HepG2 (cell line): ENCODE data around the gene CIAPIN1. TPM values are rescaled to one million over a fixed set of nuclear protein-coding genes. Genes with fewer than 3 reads are reported as not detected.
A peak's percentile ranks its signal among the peaks of the same experiment; 100 is the strongest.

Experiments
- CC2D1A ChIP-seq: sonication (generic); formaldehyde crosslinking; IDR thresholded peaks from 2 replicates; pipeline ENCODE4 v1.8.1; 2023; ENCODE audit warnings: mild to moderate bottlenecking, missing genetic modification reagents
- ELF3 ChIP-seq: IDR thresholded peaks from 2 replicates; pipeline ENCODE4 v1.6.1; 2016; ENCODE audit warnings: missing genetic modification reagents, missing compliant biosample characterization
- ETV6 ChIP-seq: sonication (generic); formaldehyde crosslinking; conservative IDR thresholded peaks from 2 replicates; pipeline ENCODE4 v1.4.0; 2020; ENCODE audit warnings: missing genetic modification reagents
- GMEB2 ChIP-seq: IDR thresholded peaks from 2 replicates; pipeline ENCODE4 v1.6.1; 2016; ENCODE audit warnings: missing biosample characterization, missing genetic modification reagents, low read depth
- IRF1 ChIP-seq: sonication (generic); formaldehyde crosslinking; IDR thresholded peaks from 2 replicates; pipeline ENCODE4 v1.4.0; 2020; ENCODE audit warnings: low read depth, mild to moderate bottlenecking, missing genetic modification reagents
- IRX3 ChIP-seq: sonication (generic); formaldehyde crosslinking; IDR thresholded peaks from 2 replicates; pipeline ENCODE4 v1.8.1; 2023; ENCODE audit warnings: mild to moderate bottlenecking, low read depth, missing genetic modification reagents, borderline replicate concordance
- KAT2B ChIP-seq: fragments of 150-350 bp; IDR thresholded peaks from 2 replicates; pipeline ENCODE4 v1.6.1; 2014; ENCODE audit warnings: low read depth, low read length, borderline replicate concordance
- MTF2 ChIP-seq: sonication (generic); formaldehyde crosslinking; IDR thresholded peaks from 2 replicates; pipeline ENCODE4 v1.5.0; 2020; ENCODE audit warnings: missing genetic modification reagents, borderline replicate concordance
- NR2F1 ChIP-seq, 2 experiments: fragments of 450-650 bp in 1 of 2; formaldehyde crosslinking in 1 of 2; IDR thresholded peaks; 2 replicates each; pipeline versions ENCODE4 v1.5.0 to v1.6.1; 2016 to 2020; ENCODE audit warnings: mild to moderate bottlenecking in 1 of 2, missing compliant biosample characterization in 1 of 2, missing genetic modification reagents in 1 of 2, moderate library complexity in 1 of 2
- PLSCR1 ChIP-seq: sonication (generic); formaldehyde crosslinking; IDR thresholded peaks from 2 replicates; pipeline ENCODE4 v1.5.0; 2020; ENCODE audit warnings: missing genetic modification reagents, mild to moderate bottlenecking, borderline replicate concordance
- SETDB1 ChIP-seq: sonication (generic); formaldehyde crosslinking; IDR thresholded peaks from 2 replicates; pipeline ENCODE4 v1.5.1; 2020; ENCODE audit warnings: missing genetic modification reagents, mild to moderate bottlenecking, borderline replicate concordance
- ZBTB42 ChIP-seq: sonication (generic); formaldehyde crosslinking; IDR thresholded peaks from 2 replicates; pipeline ENCODE4 v1.5.0; 2020; ENCODE audit warnings: mild to moderate bottlenecking, missing genetic modification reagents
- ZFAT ChIP-seq: sonication (generic); formaldehyde crosslinking; conservative IDR thresholded peaks from 2 replicates; pipeline ENCODE4 v1.8.1; 2023; ENCODE audit warnings: missing genetic modification reagents, inconsistent platforms
- ZFP37 ChIP-seq: sonication (generic); formaldehyde crosslinking; IDR thresholded peaks from 2 replicates; pipeline ENCODE4 v1.4.0; 2020; ENCODE audit warnings: missing genetic modification reagents, borderline replicate concordance
- ZNF343 ChIP-seq: sonication (generic); formaldehyde crosslinking; IDR thresholded peaks from 2 replicates; pipeline ENCODE4 v1.4.0; 2020; ENCODE audit warnings: mild to moderate bottlenecking, missing genetic modification reagents
- ZNF530 ChIP-seq: sonication (generic); formaldehyde crosslinking; IDR thresholded peaks from 2 replicates; pipeline ENCODE4 v1.5.0; 2020; ENCODE audit warnings: low read depth, mild to moderate bottlenecking, missing genetic modification reagents
- ZNF629 ChIP-seq: sonication (generic); formaldehyde crosslinking; conservative IDR thresholded peaks from 2 replicates; pipeline ENCODE4 v1.5.0; 2020; ENCODE audit warnings: missing genetic modification reagents
- ZNF713 ChIP-seq: sonication (generic); formaldehyde crosslinking; IDR thresholded peaks from 2 replicates; pipeline ENCODE4 v1.4.0; 2020; ENCODE audit warnings: mild to moderate bottlenecking, missing genetic modification reagents
- ZNF746 ChIP-seq: sonication (generic); formaldehyde crosslinking; IDR thresholded peaks from 2 replicates; pipeline ENCODE4 v1.8.0; 2022; ENCODE audit warnings: mild to moderate bottlenecking, missing genetic modification reagents
- ZNF878 ChIP-seq: sonication (generic); formaldehyde crosslinking; IDR thresholded peaks from 2 replicates; pipeline ENCODE4 v1.8.1; 2023; ENCODE audit warnings: mild to moderate bottlenecking, missing genetic modification reagents, moderate library complexity
- polyA plus RNA-seq, 8 experiments: library from polyadenylated mRNA; depleted of rRNA in 3 of 8; stranded (reverse) in 7 of 8; unstranded in 1 of 8; fragments of >200 nt; fragmentation: Illumina TruSeq in 4 of 8; extraction: Trizol in 4 of 8; gene quantifications; 2 replicates each; pipeline versions ENCODE4 v1.2.1 to v1.2.3, GENCODE V29; 2011 to 2016; ENCODE audit warnings: low read depth in 4 of 8, missing spikeins in 1 of 8, mixed read lengths in 1 of 8; ENCODE audit not compliant: insufficient read depth in 1 of 8
- total RNA-seq, 5 experiments: library from RNA; depleted of rRNA; stranded (reverse); fragments of >200 nt; fragmentation: Illumina TruSeq; extraction: Trizol; gene quantifications; 2 replicates each; pipeline ENCODE4 v1.2.3, GENCODE V29; 2016; ENCODE audit warnings: low read depth in 1 of 5
- TF ChIP-seq, protein P1 (sequence below): sonication (generic); formaldehyde crosslinking; IDR thresholded peaks from 2 replicates; pipeline ENCODE4 v1.4.0; 2020; ENCODE audit warnings: missing genetic modification reagents

The CIAPIN1 gene
- total and polyA plus RNA-seq, 2 of the 13 experiments (the other 11 are each of a cell fraction or from before 2014, with no cell fraction given), result 69.3 to 89.7 TPM

DNA sequence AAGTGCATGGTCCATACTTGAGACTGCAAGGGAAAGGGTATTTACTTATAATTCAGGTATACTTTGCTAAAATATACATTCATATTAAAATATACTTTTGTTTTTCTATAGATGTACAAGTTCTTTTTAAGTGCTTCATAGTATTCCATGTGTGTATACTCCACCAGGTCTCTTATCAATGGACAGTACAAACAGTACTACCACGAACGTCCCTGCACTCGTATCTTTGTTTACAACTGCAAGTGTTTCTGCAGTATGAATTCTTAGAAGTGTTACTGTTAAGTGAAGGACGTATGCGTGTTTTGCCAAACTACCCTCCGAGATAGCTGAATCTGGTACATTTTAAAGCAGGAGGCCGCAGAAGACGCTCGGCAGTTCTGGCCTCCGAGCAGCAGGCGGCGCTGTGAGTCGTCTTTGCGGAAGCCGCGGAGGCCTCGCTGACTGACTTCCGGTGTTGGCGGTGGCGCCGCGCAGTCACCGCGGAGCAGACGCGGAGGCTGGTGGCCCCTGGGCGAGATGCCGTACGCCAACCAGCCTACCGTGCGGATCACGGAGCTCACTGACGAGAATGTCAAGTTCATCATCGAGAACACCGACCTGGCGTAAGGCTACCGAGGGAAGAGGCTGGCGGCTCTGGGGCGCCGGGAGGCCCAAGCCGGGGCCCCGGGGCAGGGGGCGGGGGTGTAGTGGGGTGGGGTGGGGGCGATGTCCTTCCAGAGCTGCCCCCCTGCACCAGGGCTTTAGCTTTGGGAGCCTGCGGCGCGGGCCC is 15.2 kb upstream of the CIAPIN1 start, which contains the start of gene POLR2C (continued):
- TF ChIP-seq IRX3 (CRISPR knock-in tag) (no peak), IRF1 (no peak), ZNF530 (no peak), ETV6 (CRISPR knock-in tag) (peak; percentile 96), ZNF713 (CRISPR knock-in tag) (peak; percentile 64; the same call in 1 of the 2 replicates), ZNF746 (CRISPR knock-in tag) (peak; percentile 67; the same call in 1 of the 2 replicates), ZNF343 (CRISPR knock-in tag) (peak; percentile 69; the same call in 1 of the 2 replicates), MTF2 (CRISPR knock-in tag) (peak; percentile 87), GMEB2 (CRISPR knock-in tag) (no peak), PLSCR1 (CRISPR knock-in tag) (no peak; the same call in 1 of the 2 replicates), ZFP37 (CRISPR knock-in tag) (peak; percentile 76; the same call in 1 of the 2 replicates), CC2D1A (CRISPR knock-in tag) (no peak), ZBTB42 (no peak), ZNF629 (peak; percentile 29; the same call in 1 of the 2 replicates), ZNF878 (CRISPR knock-in tag) (no peak), ZFAT (CRISPR knock-in tag) (no peak), NR2F1 (CRISPR knock-in tag; IDR thresholded peaks at IDR 0.05) (no peak; a peak in 1 of 4 replicates), SETDB1 (CRISPR knock-in tag) (no peak), KAT2B (no peak), ELF3 (peak; percentile 96)
- TF ChIP-seq, protein P1, sequence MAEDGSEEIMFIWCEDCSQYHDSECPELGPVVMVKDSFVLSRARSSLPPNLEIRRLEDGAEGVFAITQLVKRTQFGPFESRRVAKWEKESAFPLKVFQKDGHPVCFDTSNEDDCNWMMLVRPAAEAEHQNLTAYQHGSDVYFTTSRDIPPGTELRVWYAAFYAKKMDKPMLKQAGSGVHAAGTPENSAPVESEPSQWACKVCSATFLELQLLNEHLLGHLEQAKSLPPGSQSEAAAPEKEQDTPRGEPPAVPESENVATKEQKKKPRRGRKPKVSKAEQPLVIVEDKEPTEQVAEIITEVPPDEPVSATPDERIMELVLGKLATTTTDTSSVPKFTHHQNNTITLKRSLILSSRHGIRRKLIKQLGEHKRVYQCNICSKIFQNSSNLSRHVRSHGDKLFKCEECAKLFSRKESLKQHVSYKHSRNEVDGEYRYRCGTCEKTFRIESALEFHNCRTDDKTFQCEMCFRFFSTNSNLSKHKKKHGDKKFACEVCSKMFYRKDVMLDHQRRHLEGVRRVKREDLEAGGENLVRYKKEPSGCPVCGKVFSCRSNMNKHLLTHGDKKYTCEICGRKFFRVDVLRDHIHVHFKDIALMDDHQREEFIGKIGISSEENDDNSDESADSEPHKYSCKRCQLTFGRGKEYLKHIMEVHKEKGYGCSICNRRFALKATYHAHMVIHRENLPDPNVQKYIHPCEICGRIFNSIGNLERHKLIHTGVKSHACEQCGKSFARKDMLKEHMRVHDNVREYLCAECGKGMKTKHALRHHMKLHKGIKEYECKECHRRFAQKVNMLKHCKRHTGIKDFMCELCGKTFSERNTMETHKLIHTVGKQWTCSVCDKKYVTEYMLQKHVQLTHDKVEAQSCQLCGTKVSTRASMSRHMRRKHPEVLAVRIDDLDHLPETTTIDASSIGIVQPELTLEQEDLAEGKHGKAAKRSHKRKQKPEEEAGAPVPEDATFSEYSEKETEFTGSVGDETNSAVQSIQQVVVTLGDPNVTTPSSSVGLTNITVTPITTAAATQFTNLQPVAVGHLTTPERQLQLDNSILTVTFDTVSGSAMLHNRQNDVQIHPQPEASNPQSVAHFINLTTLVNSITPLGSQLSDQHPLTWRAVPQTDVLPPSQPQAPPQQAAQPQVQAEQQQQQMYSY, result peak; percentile 62; the same call in 1 of the 2 replicates
